Measurements from ENCODE around the gene UGT2B17.
"Not testable (repeated sequence)": the region's sequence is repeated elsewhere in the genome, so short reads cannot be mapped to it uniquely, and the experiment has no call there.

Gene UGT2B17

DNA sequence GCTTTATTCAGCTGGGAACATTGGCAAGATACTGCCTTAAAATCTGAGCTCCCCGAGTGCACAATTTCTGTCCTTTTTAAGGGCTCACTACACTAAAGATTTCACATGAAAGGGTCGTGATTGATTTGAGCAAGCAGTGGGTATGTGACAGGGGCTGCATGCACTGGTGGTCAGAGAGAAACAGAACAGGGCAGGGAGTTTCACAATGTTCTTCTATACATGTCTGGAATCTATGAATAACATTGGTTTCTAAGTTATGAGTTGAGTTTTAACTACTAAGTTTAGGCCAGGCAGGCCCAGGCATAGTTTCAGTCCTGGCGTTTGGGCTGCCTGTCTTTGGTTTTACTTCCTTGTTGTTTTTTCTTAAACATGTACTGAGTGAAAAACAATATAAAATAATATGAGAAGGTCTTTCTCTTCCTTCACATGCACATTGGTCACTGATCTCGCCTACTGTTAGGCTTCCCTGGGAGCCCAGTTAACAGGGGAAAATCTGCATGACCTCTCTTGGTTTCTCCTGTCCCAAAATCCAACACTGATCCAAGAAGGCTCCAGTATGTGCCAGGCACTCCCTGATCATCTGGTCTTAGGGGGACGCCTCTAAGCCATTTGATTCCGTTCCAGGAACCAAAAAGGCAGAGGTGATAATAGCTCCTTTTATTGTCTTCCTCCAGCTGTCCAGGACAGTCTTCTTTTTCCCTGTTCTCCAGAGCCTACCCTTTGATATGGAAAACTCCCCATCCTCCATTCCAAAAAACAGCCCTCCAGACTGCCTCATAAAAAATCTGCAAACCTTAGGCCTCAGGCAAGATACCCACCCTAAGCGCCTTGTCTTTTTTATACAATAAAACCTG, at the start of gene UGT2B17:
TSS of gene UGT2B17 (minus strand) at position 51 of the 854 bp plus-strand sequence. CDS start 7,838 bp downstream, outside the sequence.
- DNase-seq (ENCODE audit: low read depth, low spot score), result no peak

DNA sequence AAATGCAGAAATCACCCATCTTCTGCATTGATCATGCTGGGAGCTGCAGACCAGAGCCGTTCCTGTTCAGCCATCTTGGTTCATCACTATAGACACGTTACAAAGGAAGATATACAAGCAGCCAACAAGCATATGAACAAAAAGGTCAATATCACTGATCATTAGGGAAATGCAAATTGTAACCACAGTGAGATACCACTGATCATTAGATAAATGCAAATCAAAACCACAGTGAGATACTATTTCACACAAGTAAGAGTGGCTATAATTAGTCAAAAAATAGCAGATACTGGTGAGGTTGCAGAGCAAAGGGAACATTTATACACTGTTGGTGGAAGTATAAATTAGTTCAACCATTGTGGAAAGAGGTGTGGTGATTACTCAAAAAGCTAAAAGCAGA, 46.6 kb upstream of the UGT2B17 start:
- DNase-seq (ENCODE audit: low read depth, low spot score), result not testable (repeated sequence)

DNA sequence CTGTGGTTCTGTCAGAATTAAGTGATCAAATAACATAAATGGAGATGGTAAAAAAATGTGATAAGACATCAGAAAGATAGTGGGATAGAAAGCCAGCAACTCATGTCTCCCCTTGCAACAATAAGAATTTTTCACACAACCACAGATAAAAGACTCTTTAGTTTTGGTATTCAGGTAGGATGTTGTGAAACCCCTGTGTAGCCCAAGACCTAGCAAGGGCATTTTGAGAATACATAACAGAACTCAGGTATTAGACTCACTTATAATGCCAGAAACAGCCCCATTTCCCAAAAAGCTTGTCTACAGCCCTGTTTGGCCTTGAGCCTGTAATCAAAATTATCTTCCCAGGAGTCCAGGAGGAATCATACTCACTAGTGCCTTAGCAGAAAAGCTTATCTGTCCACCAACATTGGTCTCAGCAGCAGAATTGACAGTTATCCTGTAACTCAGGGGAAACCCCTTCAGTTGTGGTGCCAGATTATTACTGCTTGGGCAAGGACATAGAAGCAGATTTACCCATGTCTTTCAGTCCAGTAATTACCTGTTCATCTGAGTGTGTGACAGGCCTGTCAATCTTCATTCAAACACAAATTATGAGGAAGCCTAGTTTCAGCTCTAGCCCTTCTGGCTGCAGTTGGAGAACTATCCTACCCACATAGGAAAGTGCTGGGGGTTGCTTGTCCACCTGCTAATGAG, 41.0 kb upstream of the UGT2B17 start:
- no peak for DNase-seq (ENCODE audit: low read depth, low spot score)

DNA sequence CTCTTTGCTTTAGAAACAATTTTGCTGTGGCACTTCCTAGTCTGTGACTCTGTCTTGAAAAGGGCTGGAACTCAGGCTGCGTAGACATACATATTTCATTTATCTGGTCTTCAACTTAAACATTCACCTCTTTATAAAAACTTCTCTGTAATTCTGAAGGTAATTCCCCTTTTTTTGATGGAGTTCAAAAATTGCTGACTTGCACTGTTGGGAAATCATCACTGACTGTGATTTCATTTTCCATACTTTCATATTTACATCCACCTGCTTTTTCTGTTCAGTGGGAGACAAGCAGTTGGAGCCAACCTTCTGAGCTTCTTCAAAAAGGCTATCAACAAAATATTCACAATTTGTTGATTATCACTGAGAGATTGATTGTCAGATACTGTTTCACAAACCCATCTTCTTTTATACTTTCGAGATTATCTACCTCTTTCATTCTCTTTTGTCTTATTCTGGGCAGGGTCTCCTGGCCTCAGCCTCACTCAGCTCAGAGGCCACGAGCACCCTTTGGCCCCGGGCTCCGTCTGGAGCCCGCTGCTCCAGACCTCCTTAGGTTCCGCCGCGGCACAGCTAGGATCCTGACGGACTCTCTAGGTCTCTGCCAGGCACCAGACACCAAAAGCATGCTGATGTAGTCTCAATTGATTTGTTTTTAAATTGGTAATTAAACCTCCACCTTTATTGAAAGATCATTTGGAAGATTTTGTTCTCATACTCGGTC, 39.7 kb upstream of the UGT2B17 start:
- no peak for DNase-seq (ENCODE audit: low read depth, low spot score)

DNA sequence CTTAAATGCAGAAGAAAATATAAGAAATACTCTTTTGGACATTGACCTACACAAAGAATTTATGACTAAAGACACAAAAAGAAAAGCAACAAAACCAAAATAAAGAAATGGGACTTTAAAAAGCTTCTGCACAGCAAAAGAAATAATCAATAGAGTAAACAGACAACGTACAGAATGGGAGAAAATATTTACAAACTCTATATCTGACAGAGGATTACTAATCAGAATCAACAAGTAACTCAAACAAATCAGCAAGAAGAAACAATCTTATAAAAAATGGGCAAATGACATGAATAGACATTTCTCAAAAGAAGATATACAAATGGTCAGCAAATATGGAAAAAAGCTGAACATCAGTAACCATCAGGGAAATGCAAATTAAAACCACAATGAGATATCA, 37.6 kb upstream of the UGT2B17 start:
- DNase-seq (ENCODE audit: low read depth, low spot score), result no peak

DNA sequence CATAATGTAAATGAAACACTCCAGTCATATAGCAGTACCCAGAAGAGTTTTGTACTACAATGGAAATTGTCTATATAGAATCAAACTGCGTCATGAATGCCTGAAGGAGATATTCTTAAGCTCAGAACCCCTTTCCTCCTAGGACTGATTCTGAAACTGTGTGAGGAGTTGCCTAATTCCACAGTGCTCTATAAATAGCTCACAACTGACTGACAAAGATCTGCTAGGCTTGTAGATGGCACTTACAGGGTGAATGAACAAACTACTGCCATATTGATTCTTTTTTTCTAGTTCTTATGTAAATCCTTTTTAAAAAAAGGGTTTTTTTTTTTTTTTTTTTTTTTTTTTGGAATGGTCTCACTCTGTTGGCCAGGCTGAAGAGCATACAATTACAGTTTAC, 30.1 kb upstream of the UGT2B17 start:
- no peak for DNase-seq (ENCODE audit: low read depth, low spot score)

DNA sequence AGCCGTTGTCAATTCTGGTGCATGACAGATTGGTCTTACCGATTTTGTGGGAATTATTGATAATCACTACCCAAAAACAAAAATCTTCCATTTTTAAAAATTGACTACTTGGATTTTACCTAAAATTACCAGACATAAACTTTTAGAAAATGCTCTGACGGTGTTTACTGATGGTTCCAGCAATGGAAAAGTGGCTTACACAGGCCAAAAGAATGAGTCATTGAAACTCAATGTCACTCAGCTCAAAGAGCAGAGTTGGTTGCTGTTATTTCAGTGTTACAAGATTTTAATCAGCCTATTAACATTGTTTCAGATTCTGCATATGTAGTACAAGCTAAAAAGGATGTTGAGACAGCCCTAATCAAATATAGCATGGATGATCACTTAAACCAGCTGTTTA, 23.0 kb upstream of the UGT2B17 start:
- peak; percentile 12 for DNase-seq (ENCODE audit: low read depth, low spot score)

DNA sequence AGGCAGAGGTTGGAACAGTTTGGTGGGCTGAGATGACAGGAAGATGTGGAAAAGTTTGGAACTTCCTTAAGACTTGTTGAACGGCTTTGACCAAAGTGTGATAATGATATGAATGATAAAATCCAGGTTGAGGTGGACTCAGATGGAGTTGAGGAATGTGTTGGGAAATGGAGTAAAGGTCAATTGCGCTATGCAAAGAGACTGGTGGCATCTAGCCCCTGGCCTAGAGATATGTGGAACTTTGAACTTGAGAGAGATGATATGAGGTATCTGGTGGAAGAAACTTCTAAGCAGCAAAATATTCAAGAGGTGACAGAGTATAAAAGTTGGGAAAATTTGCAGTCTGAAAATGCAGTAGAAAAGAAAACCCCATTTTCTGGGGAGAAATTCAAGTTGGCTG, 21.4 kb upstream of the UGT2B17 start:
- DNase-seq (ENCODE audit: low read depth, low spot score), result no peak

DNA sequence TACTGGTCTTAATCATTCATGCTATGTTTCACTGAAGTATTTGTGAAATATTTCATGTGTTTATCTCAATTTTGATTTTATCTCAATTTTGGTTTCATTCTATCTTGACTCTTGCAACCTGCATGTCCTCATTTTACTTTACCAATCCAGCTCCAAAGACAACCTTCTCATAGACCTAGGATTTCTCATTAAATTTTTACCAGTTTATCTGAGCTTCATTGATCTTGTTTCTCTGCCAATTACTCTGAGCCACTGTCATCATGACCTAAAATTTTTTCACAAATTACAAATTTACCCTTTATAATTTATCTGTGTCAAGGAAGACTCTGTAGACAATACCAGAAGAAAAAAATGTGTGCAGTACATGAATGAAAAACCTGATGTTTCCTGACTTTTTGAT, 18.6 kb upstream of the UGT2B17 start:
- no peak for DNase-seq (ENCODE audit: low read depth, low spot score)

DNA sequence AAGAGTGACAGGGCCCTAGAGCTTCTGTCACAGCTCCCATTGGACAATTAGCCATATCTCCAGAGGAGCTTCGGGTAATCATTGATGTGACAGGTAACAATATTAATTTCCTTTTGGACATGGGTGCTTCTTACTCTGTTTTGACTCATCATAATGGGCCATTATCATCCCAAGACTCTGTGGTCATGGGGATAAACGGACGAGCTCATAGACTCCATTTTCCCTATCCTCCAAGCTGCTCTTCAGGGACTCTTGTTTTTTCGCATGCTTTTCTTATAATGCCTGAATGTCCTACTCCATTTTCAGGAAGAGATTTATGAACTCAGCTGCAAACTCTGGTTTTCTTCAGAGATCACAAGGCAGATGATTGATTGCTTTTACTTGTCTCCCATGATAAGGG, 17.0 kb upstream of the UGT2B17 start:
- DNase-seq (ENCODE audit: low read depth, low spot score), result no peak

DNA sequence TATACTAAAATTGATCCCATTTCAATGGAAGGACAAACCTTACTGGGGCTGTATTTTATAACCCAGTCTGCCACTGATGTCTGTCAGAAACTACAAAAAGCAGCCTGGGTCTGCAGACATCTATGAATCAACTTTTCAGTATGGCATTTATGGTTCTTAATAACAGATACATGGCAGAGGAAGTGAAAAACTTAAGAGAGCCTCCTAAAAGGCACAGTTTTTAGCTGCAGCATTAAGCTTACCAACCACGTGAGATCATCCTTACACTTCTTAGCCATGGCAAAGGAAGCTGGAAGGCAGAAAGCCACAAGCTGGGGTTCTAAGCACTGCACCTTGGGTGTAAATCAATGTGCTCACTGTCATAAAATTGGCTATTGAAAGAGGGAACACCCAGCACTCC, 16.6 kb upstream of the UGT2B17 start:
- no peak for DNase-seq (ENCODE audit: low read depth, low spot score)

DNA sequence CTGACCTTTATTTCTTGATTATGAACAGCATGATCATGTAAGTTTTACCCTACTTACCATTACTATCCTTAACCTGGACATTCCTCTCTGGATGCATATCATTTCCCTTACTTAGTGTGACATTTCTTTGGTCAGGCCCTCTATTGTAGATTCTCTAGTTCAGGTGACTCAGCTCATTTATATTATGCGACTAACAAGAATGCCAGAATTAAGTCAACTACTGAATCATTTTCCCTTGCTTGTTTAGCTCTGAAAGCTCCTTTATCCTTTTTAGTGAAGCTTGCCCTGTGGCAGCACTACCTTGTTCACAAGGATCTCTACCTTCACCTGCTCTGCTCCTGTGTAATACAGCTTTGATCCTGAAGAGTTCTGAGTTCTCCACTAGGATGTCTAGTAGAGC, 15.1 kb upstream of the UGT2B17 start:
- peak; percentile 32 for DNase-seq (ENCODE audit: low read depth, low spot score)

DNA sequence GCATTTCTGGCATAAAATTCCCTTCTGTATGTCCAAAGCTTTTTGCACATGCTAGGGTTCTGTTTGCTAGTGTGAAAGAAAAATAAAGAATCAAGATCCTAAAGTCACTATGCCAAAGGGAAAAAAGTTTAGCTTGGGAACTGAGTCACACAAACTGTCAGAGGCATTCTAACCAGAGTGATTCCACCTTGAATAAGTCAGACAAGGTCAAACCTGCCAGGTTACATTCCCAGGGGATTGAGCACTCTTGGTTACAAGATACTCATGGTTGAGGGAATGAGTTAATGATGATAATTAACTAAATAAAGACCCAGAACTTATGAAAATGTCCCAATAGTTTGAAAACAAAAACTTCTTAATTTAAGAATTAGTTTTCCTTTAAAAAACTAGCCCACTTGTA, 13.7 kb upstream of the UGT2B17 start:
- no peak for DNase-seq (ENCODE audit: low read depth, low spot score)

DNA sequence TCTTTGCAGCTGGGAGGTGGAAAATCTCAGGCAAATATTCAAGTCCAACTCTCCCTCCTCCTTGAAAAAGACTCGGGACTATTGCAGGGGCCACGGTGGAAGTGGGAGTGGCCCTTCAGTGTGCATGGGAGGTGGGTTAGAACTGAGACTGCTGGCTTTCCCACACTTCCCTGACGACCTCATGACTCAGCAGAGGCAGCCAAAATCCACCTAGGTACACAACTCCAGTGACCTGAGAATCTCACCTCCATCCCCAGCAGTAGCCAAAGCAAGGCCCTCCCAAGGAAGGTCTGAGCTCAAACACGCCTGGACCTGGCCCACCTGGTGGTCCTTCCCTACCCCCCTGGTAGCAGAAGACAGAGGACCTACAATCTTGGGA, 6.2 kb upstream of the UGT2B17 start:
- no peak for DNase-seq (ENCODE audit: low read depth, low spot score)

DNA sequence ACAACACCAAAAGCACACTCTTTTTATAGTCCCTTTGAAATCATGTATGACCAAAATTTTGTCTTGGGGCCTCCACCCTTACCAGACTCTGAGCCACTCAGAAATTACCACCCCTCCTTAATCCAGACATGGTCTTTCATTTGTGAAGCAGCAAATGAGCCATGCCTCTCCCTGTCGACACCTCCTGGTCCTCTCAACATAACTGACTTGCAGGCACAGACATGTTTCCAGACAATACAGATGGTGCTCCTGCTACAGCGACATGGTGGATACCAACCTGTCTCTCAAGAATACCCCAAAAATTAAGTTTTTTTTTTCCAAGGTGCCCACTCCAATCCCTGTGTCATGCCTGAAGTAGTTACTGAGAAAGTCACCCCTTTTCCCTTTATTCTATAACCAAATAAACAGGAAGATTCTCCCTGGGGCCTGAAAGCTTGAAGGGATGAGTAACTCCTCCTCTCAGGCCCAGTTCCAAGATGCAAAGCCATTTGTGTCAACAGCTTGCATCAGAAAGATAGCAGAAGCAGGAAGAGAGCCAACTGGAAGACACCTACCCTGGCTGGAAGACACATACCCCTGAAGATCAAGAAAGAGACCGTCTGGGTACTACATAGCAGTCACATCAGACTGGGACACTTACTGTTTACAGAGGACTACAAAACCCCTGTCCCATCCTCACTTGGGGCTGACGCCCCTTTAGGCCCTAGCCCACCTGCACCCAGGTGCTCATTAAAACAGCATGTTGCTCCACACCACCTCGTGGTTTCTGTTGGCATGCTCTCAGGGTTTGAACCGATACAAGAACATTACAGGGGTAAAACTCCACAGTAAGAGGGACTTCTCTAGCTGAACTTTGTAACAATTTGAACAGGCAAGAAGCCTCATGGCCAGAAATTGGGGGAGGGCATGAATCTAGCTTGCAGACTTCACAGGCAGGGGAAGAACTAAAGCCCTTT, 5.5 kb upstream of the UGT2B17 start:
- DNase-seq (ENCODE audit: low read depth, low spot score), result no peak

DNA sequence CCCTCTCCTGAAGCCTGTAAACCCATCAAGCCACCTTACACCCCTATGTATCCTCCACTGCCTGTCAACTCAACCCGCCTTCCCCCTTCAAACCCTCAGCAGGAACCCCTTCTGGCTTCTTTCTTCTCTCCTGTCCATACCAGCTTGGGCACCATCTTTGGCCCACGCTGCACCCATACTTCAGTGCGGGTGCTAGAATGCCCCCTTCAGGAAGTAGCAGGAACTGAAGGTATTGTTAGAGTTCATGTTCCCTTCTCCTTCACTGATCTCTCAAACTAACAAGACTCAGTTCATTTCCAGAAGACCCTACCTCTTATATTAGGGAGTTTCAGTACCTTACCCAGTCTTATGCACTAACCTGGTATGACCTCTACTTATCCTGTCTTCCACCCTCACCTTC, 1.5 kb upstream of the UGT2B17 start:
- no peak for DNase-seq (ENCODE audit: low read depth, low spot score)

DNA sequence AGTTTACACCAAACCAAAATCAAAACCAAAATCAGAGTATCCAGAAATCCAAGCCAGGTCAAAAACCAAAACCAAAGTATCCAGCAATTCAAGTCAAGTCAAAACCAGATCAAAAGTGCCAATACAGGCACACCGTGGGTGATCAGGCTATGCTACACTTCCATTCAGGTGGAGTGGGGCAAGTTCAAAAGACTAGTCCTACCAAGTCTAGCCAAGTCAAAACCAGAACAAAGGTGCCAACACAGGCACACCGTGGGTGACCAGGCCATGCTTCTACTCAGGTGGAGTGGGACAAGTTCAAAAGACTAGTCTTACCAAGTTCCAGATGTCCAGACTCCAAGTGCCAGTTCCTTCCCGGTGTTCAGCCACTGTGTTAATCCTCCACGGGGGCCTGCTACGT, 486 bp downstream of the UGT2B17 start:
- DNase-seq (ENCODE audit: low read depth, low spot score), result not testable (repeated sequence)

DNA sequence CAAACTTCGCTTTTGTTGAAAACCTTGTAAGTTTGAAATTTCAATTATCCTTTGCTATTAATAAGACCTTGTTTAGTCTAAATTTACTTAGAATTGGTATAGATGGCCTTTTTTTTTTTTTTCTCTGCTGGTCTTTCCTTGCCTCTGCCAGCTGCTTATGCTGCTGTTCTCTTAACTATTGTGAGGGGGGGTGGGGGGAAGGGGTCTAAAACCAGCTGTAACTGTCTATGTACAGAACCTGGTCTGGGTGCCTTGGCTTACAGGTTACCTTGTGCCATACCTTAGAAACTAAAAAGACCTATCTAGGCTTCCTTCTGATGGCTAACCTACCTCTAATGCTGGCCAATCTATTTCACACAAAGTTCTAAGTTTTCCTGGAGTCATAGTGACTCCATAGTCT, 1.0 kb downstream of the UGT2B17 start:
- DNase-seq (ENCODE audit: low read depth, low spot score), result no peak

DNA sequence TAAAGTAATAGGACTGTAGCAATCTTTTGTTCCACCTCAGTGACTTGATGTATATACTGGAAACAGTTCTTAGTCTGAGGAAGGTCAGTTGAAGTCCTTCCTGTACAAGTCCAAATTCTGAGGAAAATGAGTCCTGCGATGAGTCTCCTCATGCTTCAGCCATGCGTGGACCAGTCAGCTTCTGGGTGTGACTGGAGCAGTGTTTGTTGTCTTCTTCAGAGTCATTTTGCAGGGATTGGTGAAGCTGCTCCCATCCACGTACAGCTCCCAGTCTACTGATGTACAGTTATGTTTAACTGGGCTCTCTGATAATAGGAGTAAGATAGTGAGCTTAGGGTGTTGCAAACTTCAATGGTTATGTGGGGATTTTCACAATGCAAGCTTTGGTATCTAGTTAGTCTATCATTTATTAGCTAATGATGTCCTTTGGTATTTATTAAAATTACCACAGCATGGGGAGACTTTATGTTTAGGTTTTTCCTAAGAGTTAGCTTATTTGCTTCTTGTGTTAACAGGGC, 3.4 kb downstream of the UGT2B17 start:
- DNase-seq (ENCODE audit: low read depth, low spot score), result no peak

DNA sequence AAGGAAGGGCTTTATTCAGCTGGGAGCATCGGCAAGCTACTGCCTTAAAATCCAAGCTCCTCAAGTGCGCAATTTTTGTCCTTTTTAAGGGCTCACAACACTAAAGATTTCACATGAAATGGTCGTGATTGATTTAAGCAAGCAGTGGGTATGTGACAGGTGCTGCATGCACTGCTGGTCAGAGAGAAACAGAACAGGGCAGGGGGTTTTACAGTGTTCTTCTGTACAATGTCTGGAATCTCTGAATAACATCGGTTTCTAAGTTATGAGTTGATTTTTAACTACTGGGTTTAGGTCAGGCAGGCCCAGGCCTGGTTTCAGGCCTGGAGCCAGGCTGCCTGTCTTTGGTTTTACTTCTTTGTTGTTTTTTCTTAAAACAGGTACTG, 6.0 kb downstream of the UGT2B17 start:
- no peak for DNase-seq (ENCODE audit: low read depth, low spot score)

DNA sequence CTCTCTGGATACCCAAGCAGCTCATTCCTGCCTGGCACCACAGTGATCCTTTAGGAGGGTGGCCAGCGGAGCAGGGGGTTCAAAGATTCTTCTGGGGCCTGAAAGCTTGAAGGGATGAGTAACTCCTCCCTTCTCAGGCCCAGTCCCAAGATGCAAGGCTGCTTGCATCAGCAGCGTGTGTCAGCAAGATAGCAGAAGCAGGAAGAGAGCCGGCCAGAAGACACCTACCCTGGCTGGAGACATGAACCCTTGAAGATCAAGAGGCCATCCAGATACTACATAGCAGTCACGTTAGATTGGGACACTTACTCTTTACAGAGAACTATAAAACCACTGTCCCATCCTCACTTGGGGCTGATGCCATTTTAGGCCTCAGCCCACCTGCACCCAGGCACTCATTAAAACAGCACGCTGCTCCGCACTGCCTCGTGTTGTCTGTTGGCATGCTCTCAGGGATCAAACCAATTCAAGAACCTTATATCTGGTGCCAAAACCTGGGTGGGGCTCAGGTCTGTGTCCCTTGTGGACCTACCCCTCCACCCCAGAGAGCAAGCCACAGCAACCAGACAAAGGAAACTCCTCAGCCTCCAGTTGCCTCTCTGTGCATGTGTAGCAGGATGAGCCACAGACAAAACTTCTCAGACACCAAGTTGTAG, 6.5 kb downstream of the UGT2B17 start:
- no peak for DNase-seq (ENCODE audit: low read depth, low spot score)

Data from astrocyte of the hippocampus (primary cell).